IMR-90 (cell line): ENCODE results near the gene SLC35B3. TPM values are rescaled to one million over a fixed set of nuclear protein-coding genes. Genes with fewer than 3 reads are reported as not detected.

Experiments
- ATAC-seq: fragments of 200-7000 bp; cut with Tn5 transposase; 2 replicates; pipeline ENCODE4 v1.9.1; 2020; ENCODE audit warnings: low read depth, mild to moderate bottlenecking, moderate library complexity
- BruUV-seq: library from RNA; stranded (reverse); fragments of 400-500 nt; replicated peaks from 2 replicates; lab custom pipeline; 2021; lab: Mats Ljungman, UMichigan
- CTCF ChIA-PET: fragments of 300-600 bp; formaldehyde crosslinking; extraction: SDS; loops from one replicate; lab custom pipeline; 2021; ENCODE audit warnings: antibody characterized with exemption; lab: Yijun Ruan, JAX
- POLR2A ChIA-PET: fragments of 300-600 bp; sonication (Branson Sonifier 250); formaldehyde crosslinking; loops from one replicate; lab custom pipeline; 2022; ENCODE audit warnings: antibody characterized with exemption; ENCODE audit not compliant: unreplicated experiment; lab: Charles Lee
- DNase-seq: peaks from one replicate; pipeline ENCODE4 v3.0.0; 2013
- H2AFZ ChIP-seq: replicated peaks from 2 replicates; pipeline ENCODE3; 2013; ENCODE audit warnings: low read length, mild to moderate bottlenecking; ENCODE audit not compliant: poor library complexity
- H2AK5ac ChIP-seq: 2 replicates; pipeline ENCODE4 v1.6.1; 2013; ENCODE audit warnings: low read depth, low read length, inconsistent platforms
- H2AK9ac ChIP-seq: replicated peaks from 2 replicates; pipeline ENCODE3; 2013; ENCODE audit warnings: mild to moderate bottlenecking, low read depth, low read length, moderate library complexity; ENCODE audit not compliant: poor library complexity
- H2BK120ac ChIP-seq: 2 replicates; pipeline ENCODE4 v1.6.1; 2013; ENCODE audit warnings: low read depth, low read length, inconsistent platforms
- H2BK15ac ChIP-seq: 3 replicates; pipeline ENCODE4 v1.6.1; 2013; ENCODE audit warnings: low read depth, low read length, inconsistent platforms
- H2BK20ac ChIP-seq: 2 replicates; pipeline ENCODE4 v1.6.1; 2013; ENCODE audit warnings: low read depth, mild to moderate bottlenecking, inconsistent platforms, low read length, moderate library complexity
- H2BK5ac ChIP-seq: 2 replicates; pipeline ENCODE4 v1.6.1; 2013; ENCODE audit warnings: mild to moderate bottlenecking, low read depth, low read length, inconsistent platforms; ENCODE audit not compliant: poor library complexity, severe bottlenecking
- H3K14ac ChIP-seq: replicated peaks from 2 replicates; pipeline ENCODE4 v1.6.1; 2013; ENCODE audit warnings: low read depth, low read length, inconsistent platforms
- H3K18ac ChIP-seq: 2 replicates; pipeline ENCODE4 v1.6.1; 2013; ENCODE audit warnings: low read depth, low read length, control low read depth
- H3K23ac ChIP-seq: 2 replicates; pipeline ENCODE4 v1.6.1; 2013; ENCODE audit warnings: low read depth, low read length, inconsistent platforms
- H3K27ac ChIP-seq: 2 replicates; pipeline ENCODE4 v1.5.1; 2013; ENCODE audit warnings: mild to moderate bottlenecking, control low read depth, low read length; ENCODE audit not compliant: insufficient read depth
- H3K27me3 ChIP-seq: 2 replicates; pipeline ENCODE4 v1.6.1; 2013; ENCODE audit warnings: low read length; ENCODE audit not compliant: control insufficient read depth, insufficient read depth
- H3K36me3 ChIP-seq: 2 replicates; pipeline ENCODE4 v1.6.1; 2013; ENCODE audit warnings: low read length, mixed read lengths; ENCODE audit not compliant: control insufficient read depth, insufficient read depth
- H3K4ac ChIP-seq: 2 replicates; pipeline ENCODE4 v1.6.1; 2013; ENCODE audit warnings: low read depth, low read length, inconsistent platforms
- H3K4me1 ChIP-seq: 2 replicates; pipeline ENCODE4 v1.6.1; 2013; ENCODE audit warnings: low read length, mixed read lengths; ENCODE audit not compliant: control insufficient read depth, insufficient read depth
- H3K4me2 ChIP-seq: 2 replicates; pipeline ENCODE4 v1.6.1; 2013; ENCODE audit warnings: low read depth, mild to moderate bottlenecking, control low read depth, low read length, moderate library complexity
- H3K4me3 ChIP-seq: 2 replicates; pipeline ENCODE4 v1.5.1; 2013; ENCODE audit warnings: low read depth, mild to moderate bottlenecking, control low read depth, low read length, moderate library complexity; ENCODE audit not compliant: insufficient read depth
- H3K56ac ChIP-seq: 2 replicates; pipeline ENCODE4 v1.6.1; 2013; ENCODE audit warnings: low read length, inconsistent platforms; ENCODE audit not compliant: insufficient read depth; ENCODE audit errors: extremely low read depth
- H3K79me1 ChIP-seq, 2 experiments: 2 replicates each; pipeline ENCODE4 v1.6.1; 2013; ENCODE audit warnings: low read length in 2 of 2, inconsistent platforms in 1 of 2, low read depth in 1 of 2
- H3K9ac ChIP-seq: 2 replicates; pipeline ENCODE4 v1.6.1; 2013; ENCODE audit warnings: low read depth, low read length, control low read depth
- H3K9me1 ChIP-seq: 2 replicates; pipeline ENCODE4 v1.6.1; 2013; ENCODE audit warnings: low read length, inconsistent platforms; ENCODE audit not compliant: insufficient read depth
- H3K9me3 ChIP-seq: 2 replicates; pipeline ENCODE4 v1.6.1; 2013; ENCODE audit warnings: low read length; ENCODE audit not compliant: control insufficient read depth, insufficient read depth
- H4K20me1 ChIP-seq: 2 replicates; pipeline ENCODE4 v1.6.1; 2013; ENCODE audit warnings: low read length, inconsistent platforms; ENCODE audit not compliant: insufficient read depth
- H4K5ac ChIP-seq: 2 replicates; pipeline ENCODE4 v1.6.1; 2013; ENCODE audit warnings: mild to moderate bottlenecking, low read depth, low read length, control low read depth
- H4K8ac ChIP-seq, 2 experiments: 2 replicates each; pipeline ENCODE4 v1.6.1; 2013; ENCODE audit warnings: low read depth in 2 of 2, low read length in 2 of 2, control low read depth in 1 of 2, inconsistent platforms in 1 of 2
- H4K91ac ChIP-seq: 2 replicates; pipeline ENCODE4 v1.6.1; 2013; ENCODE audit warnings: low read depth, low read length, inconsistent platforms; ENCODE audit not compliant: insufficient read depth
- BHLHE40 ChIP-seq: fragments of 150-350 bp; IDR thresholded peaks from 2 replicates; pipeline ENCODE4 v1.6.1; 2016; ENCODE audit warnings: mild to moderate bottlenecking, low read depth, low read length
- CEBPB ChIP-seq: IDR thresholded peaks from 2 replicates; pipeline ENCODE4 v1.6.1; 2012; ENCODE audit warnings: low read depth, low read length, improper control_type of control experiment
- CHD1 ChIP-seq: IDR thresholded peaks from 2 replicates; pipeline ENCODE4 v1.6.1; 2012; ENCODE audit warnings: low read depth, low read length, improper control_type of control experiment
- FOS ChIP-seq: fragments of 150-350 bp; IDR thresholded peaks from 2 replicates; pipeline ENCODE4 v1.6.1; 2016; ENCODE audit warnings: low read depth, low read length
- MAFK ChIP-seq: IDR thresholded peaks from 2 replicates; pipeline ENCODE4 v1.6.1; 2012; ENCODE audit warnings: low read depth, low read length, improper control_type of control experiment
- MAZ ChIP-seq: IDR thresholded peaks from 2 replicates; pipeline ENCODE4 v1.6.1; 2012; ENCODE audit warnings: low read depth, mild to moderate bottlenecking, low read length, improper control_type of control experiment, moderate library complexity, borderline replicate concordance
- MXI1 ChIP-seq: IDR thresholded peaks from 2 replicates; pipeline ENCODE4 v1.6.1; 2012; ENCODE audit warnings: low read depth, mild to moderate bottlenecking, low read length, moderate library complexity, borderline replicate concordance
- NFE2L2 ChIP-seq: fragments of 150-350 bp; IDR thresholded peaks from 2 replicates; pipeline ENCODE4 v1.6.1; 2016; ENCODE audit warnings: low read depth, mild to moderate bottlenecking, low read length
- POLR2A ChIP-seq: IDR thresholded peaks from 2 replicates; pipeline ENCODE4 v1.6.1; 2012; ENCODE audit warnings: mild to moderate bottlenecking, low read depth, low read length
- RAD21 ChIP-seq: IDR thresholded peaks from 2 replicates; pipeline ENCODE4 v1.6.1; 2012; ENCODE audit warnings: low read length, improper control_type of control experiment
- RCOR1 ChIP-seq: IDR thresholded peaks from 2 replicates; pipeline ENCODE4 v1.6.1; 2012; ENCODE audit warnings: mild to moderate bottlenecking, low read length, improper control_type of control experiment; ENCODE audit not compliant: insufficient replicate concordance
- RFX5 ChIP-seq: IDR thresholded peaks from 2 replicates; pipeline ENCODE4 v1.8.0; 2012; ENCODE audit warnings: low read depth, mild to moderate bottlenecking, low read length, moderate library complexity
- SMC3 ChIP-seq: fragments of 150-350 bp; IDR thresholded peaks from 2 replicates; pipeline ENCODE4 v1.6.1; 2016; ENCODE audit warnings: low read depth, mild to moderate bottlenecking, antibody characterized with exemption, low read length, moderate library complexity
- USF2 ChIP-seq: fragments of 150-350 bp; IDR thresholded peaks from 2 replicates; pipeline ENCODE4 v1.6.1; 2017; ENCODE audit warnings: mild to moderate bottlenecking, antibody characterized with exemption, low read length, low read depth
- WGBS, 2 experiments: methylation state at CpG; one replicate each; pipeline versions ENCODE4 v1.1.5 to v1.1.7; 2013; ENCODE audit warnings: missing lambda C conversion rate in 2 of 2; ENCODE audit not compliant: insufficient read length in 1 of 2; ENCODE audit errors: extremely low coverage in 2 of 2; 5-methylcytosine and 5-hydroxymethylcytosine counted together
- dilution Hi-C: fragments of 300-500 bp; cut with HindIII; formaldehyde crosslinking; loops from one replicate; pipeline ENCODE4 v1.14.3; 2018; ENCODE audit warnings: low sequenced_read_pairs; ENCODE audit not compliant: unreplicated experiment
- in situ Hi-C: fragments of 300-500 bp; cut with MboI; formaldehyde crosslinking; loops from 3 replicates; pipeline ENCODE4 v1.14.3; 2019; ENCODE audit warnings: low sequenced_read_pairs, inconsistent platforms, mixed read lengths
- intact Hi-C: fragments of 100-400 bp; cut with micrococcal nuclease; formaldehyde crosslinking; loops from 2 replicates; pipeline ENCODE4 v1.10.0; 2022
- polyA plus RNA-seq, 3 experiments: library from polyadenylated mRNA; depleted of rRNA; stranded (reverse); fragments of >200 nt; gene quantifications; 2 replicates each; pipeline ENCODE4 v1.2.3, GENCODE V29; 2012; ENCODE audit warnings: low replicate concordance in 1 of 3
- total RNA-seq: library from RNA; depleted of rRNA; stranded (reverse); fragments of >200 nt; gene quantifications from 2 replicates; pipeline ENCODE4 v1.2.3, GENCODE V29; 2012
- TF ChIP-seq, protein P1 (sequence below): fragments of 150-350 bp; IDR thresholded peaks from 2 replicates; pipeline ENCODE4 v1.6.1; 2016; ENCODE audit warnings: low read depth, mild to moderate bottlenecking, low read length, moderate library complexity, borderline replicate concordance

The SLC35B3 gene
- total and polyA plus RNA-seq, 2 of the 4 experiments (the other 2 are of a cell fraction): 19.0 to 21.1 TPM

DNA sequence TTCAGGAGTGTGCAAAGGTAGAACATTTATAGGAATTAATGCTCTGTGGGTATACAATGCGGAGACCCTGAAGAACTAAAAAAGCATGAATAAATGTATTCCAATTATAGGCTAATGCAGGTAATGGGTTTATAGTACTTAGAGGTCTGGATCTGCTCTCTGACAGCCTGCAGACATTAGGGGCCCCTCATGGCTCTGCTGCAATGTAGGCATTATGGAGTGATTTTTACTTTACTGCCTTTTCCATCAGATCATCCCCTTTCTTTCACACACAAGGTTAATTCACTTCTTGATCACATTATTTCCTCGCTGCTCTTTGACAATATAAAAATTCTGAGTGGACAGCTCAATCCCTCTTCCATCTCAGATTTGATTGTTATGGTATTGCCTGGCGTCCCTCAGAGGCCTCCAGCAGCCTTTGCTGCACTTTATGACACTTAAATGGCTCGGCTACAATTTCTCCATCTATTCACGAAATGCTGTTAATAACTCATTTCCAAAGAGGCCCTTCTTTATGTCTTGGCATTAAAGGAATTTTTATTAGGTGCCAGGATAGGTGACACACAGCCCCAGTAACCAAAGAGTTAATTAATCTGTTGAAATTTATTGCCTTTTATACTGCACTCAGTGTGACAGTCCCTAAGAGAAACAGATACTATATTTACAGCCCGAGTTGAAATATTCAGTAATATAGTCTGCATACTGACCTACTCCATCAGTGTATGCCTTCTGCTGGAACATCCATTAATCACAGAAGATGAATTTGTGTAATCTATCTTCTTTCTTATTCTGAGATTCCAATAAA lies 33.4 kb upstream of the SLC35B3 start (continued):
- TF ChIP-seq MAZ: no peak

- Histone ChIP-seq H3K9me1 (no peaks in the 10 kb centered on the region), H3K23ac (no peak overlapping the region), H2AK9ac (no peak overlapping the region), H3K56ac (no peak overlapping the region), H4K20me1 (no peaks in the 10 kb centered on the region), H3K27ac (no peak overlapping the region), H4K8ac (no peak overlapping the region), H2AFZ (no peak overlapping the region), H3K4me2 (no peak overlapping the region), H3K4me1 (no peaks in the 10 kb centered on the region), H3K9ac (no peak overlapping the region), H4K91ac (no peak overlapping the region), H2BK20ac (no peak overlapping the region), H3K4ac (no peak overlapping the region), H2BK5ac (no peak overlapping the region), H3K79me1 (no peaks in the 10 kb centered on the region), H3K18ac (no peak overlapping the region), H3K4me3 (no peak overlapping the region), H2BK15ac (no peak overlapping the region), H2BK120ac (no peak overlapping the region), H3K27me3 (no peaks in the 10 kb centered on the region), H3K14ac (no peak overlapping the region), H4K5ac (no peak overlapping the region), H2AK5ac (no peak overlapping the region), H3K9me3 (0 out of 2 replicates have a peak, but pooled peaks cover 4% of the 10 kb centered on the region), H3K36me3 (no peaks in the 10 kb centered on the region)
- in situ Hi-C loops: no loop called here
- DNase-seq (no peak), ATAC-seq (no peak)
- no CpG with 5 or more reads among the region's 1 CpG for whole genome bisulfite sequencing, 2 experiments
- no TSS peak for BruUV-seq
- intact Hi-C loops: no loop called here
- ChIA-PET POLR2A (no interaction called here), CTCF (no interaction called here)
- dilution Hi-C loops: no loop called here
- TF ChIP-seq FOS (no peak), RCOR1 (no peak), NFE2L2 (no peak), SMC3 (no peak), RAD21 (no peak), USF2 (no peak), CHD1 (no peak), POLR2A (no peak), RFX5 (no peak), MXI1 (no peak), MAFK (no peak), CEBPB (no peak), BHLHE40 (no peak)
- TF ChIP-seq, protein P1, sequence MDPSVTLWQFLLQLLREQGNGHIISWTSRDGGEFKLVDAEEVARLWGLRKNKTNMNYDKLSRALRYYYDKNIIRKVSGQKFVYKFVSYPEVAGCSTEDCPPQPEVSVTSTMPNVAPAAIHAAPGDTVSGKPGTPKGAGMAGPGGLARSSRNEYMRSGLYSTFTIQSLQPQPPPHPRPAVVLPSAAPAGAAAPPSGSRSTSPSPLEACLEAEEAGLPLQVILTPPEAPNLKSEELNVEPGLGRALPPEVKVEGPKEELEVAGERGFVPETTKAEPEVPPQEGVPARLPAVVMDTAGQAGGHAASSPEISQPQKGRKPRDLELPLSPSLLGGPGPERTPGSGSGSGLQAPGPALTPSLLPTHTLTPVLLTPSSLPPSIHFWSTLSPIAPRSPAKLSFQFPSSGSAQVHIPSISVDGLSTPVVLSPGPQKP: no peak
These were observed 27.3 kb upstream of the SLC35B3 start for GRCh38 chr6:8462694-8463093.
